Neuronal stem cell (in vitro differentiated cells): ENCODE results near the gene SLC22A23.

Experiments used
- DNase-seq: peaks from one replicate; pipeline ENCODE4 v3.0.0-alpha.2; 2013; ENCODE audit warnings: low spot score
- H2AFZ ChIP-seq: one replicate; pipeline ENCODE4 v1.6.1; 2013; ENCODE audit warnings: mild to moderate bottlenecking, low read length, inconsistent platforms
- H2AK5ac ChIP-seq: 2 replicates; pipeline ENCODE4 v1.6.1; 2013; ENCODE audit warnings: low read depth, mild to moderate bottlenecking, inconsistent platforms, low read length, moderate library complexity, mixed read lengths
- H2BK120ac ChIP-seq: 2 replicates; pipeline ENCODE4 v1.6.1; 2013; ENCODE audit warnings: low read depth, mild to moderate bottlenecking, inconsistent platforms, low read length, moderate library complexity, mixed read lengths
- H2BK12ac ChIP-seq: one replicate; pipeline ENCODE4 v1.6.1; 2013; ENCODE audit warnings: low read length, inconsistent platforms
- H2BK15ac ChIP-seq: 2 replicates; pipeline ENCODE4 v1.6.1; 2013; ENCODE audit warnings: mild to moderate bottlenecking, low read length, inconsistent platforms, mixed read lengths
- H2BK5ac ChIP-seq: one replicate; pipeline ENCODE4 v1.6.1; 2013; ENCODE audit warnings: inconsistent platforms, mild to moderate bottlenecking, low read length, moderate library complexity
- H3K14ac ChIP-seq: one replicate; pipeline ENCODE4 v1.6.1; 2013; ENCODE audit warnings: low read length, inconsistent platforms
- H3K18ac ChIP-seq: 2 replicates; pipeline ENCODE4 v1.6.1; 2013; ENCODE audit warnings: low read length, inconsistent platforms
- H3K23ac ChIP-seq: 2 replicates; pipeline ENCODE4 v1.6.1; 2013; ENCODE audit warnings: low read depth, mild to moderate bottlenecking, mixed read lengths, low read length, inconsistent platforms; ENCODE audit not compliant: poor library complexity
- H3K27ac ChIP-seq: replicated peaks from 3 replicates; pipeline ENCODE4 v1.5.1; 2013; ENCODE audit warnings: low read length, inconsistent platforms
- H3K27me3 ChIP-seq, 3 experiments: 2 replicates each; pipeline ENCODE4 v1.6.1; 2013; ENCODE audit warnings: low read length in 3 of 3, mild to moderate bottlenecking in 2 of 3, inconsistent platforms in 1 of 3, low read depth in 1 of 3, mixed read lengths in 1 of 3, moderate library complexity in 1 of 3; ENCODE audit not compliant: control insufficient read depth in 3 of 3, insufficient read depth in 3 of 3
- H3K36me3 ChIP-seq, 2 donors: replicated peaks in 1 of 2; 2 replicates each; pipeline ENCODE4 v1.6.1; 2013; ENCODE audit warnings: low read length in 2 of 2; ENCODE audit not compliant: control insufficient read depth in 2 of 2, insufficient read depth in 2 of 2
- H3K4ac ChIP-seq: 2 replicates; pipeline ENCODE4 v1.6.1; 2013; ENCODE audit warnings: inconsistent platforms, mild to moderate bottlenecking, low read length, moderate library complexity
- H3K4me1 ChIP-seq, 2 donors: 1 replicate in 1 of 2; 2 replicates in 1 of 2; pipeline ENCODE4 v1.6.1; 2013; ENCODE audit warnings: low read length in 2 of 2, low read depth in 1 of 2; ENCODE audit not compliant: control insufficient read depth in 2 of 2, insufficient read depth in 1 of 2
- H3K4me2 ChIP-seq: one replicate; pipeline ENCODE4 v1.6.1; 2013; ENCODE audit warnings: mild to moderate bottlenecking, low read length, inconsistent platforms; ENCODE audit not compliant: insufficient read depth, poor library complexity, severe bottlenecking
- H3K4me3 ChIP-seq, 2 donors: 2 replicates each; pipeline ENCODE4 v1.5.1; 2013; ENCODE audit warnings: low read length in 2 of 2, mild to moderate bottlenecking in 2 of 2, inconsistent platforms in 1 of 2, moderate library complexity in 1 of 2
- H3K79me1 ChIP-seq: one replicate; pipeline ENCODE4 v1.6.1; 2013; ENCODE audit warnings: low read depth, mild to moderate bottlenecking, inconsistent platforms, low read length, moderate library complexity
- H3K9ac ChIP-seq: one replicate; pipeline ENCODE4 v1.6.1; 2013; ENCODE audit warnings: mild to moderate bottlenecking, low read depth, low read length, inconsistent platforms; ENCODE audit not compliant: poor library complexity
- H3K9me3 ChIP-seq, 2 donors: replicated peaks in 1 of 2; 2 replicates each; pipeline versions ENCODE3 to v1.6.1; 2013; ENCODE audit warnings: low read length in 2 of 2, mild to moderate bottlenecking in 2 of 2, inconsistent platforms in 1 of 2, low read depth in 1 of 2, mixed read lengths in 1 of 2, moderate library complexity in 1 of 2; ENCODE audit not compliant: control insufficient read depth in 2 of 2, insufficient read depth in 1 of 2
- H4K8ac ChIP-seq: one replicate; pipeline ENCODE4 v1.6.1; 2013; ENCODE audit warnings: low read depth, mild to moderate bottlenecking, inconsistent platforms, low read length, moderate library complexity
- H4K91ac ChIP-seq: one replicate; pipeline ENCODE4 v1.6.1; 2013; ENCODE audit warnings: low read length, low read depth, mild to moderate bottlenecking, inconsistent platforms; ENCODE audit not compliant: poor library complexity
- WGBS, 2 donors: extraction: QIAGEN DNeasy Blood & Tissue Kit; methylation state at CpG; one replicate each; pipeline ENCODE4 v1.1.7; 2013; ENCODE audit warnings: missing lambda C conversion rate in 2 of 2, mixed read lengths in 1 of 2; ENCODE audit not compliant: insufficient read length in 2 of 2, insufficient replicate concordance in 1 of 2; ENCODE audit errors: extremely low coverage in 2 of 2; 5-methylcytosine and 5-hydroxymethylcytosine counted together

The SLC22A23 gene

DNA sequence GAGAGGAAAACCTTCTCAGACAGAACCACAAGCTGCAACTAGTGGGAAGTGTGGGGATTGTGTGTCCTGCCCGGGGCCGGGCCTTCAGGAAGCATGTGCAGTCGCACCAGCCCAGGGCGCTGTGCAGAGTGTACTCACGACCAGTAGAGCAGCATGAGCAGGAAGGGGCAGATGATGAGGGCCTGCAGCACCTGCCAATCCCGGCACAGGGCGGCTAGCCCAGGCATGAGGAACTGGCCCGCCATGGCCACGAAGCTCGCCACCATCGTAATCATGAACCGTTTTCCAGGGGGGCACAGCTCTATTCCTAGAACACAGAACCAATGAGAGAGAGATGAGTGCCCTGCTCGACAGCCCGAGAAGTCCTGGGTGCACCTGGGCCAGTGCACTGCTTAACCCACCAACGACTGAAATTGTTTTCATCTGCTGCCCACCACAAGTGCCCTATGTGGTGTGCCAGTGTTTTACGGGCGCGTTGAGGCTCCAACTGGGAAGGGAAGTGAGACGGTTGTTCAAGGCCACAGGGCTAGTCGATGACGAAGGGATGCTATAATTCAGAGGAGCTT, 133.1 kb downstream of the SLC22A23 start:
- WGBS, 2 donors: no CpG with 5 or more reads among the region's 21 CpGs
- no peak overlapping the region for H3K4ac ChIP-seq
- no peaks in the 10 kb centered on the region for H3K79me1 ChIP-seq
- H3K9ac ChIP-seq: no peak overlapping the region
- H4K91ac ChIP-seq: no peak overlapping the region
- no peak overlapping the region for H2BK12ac ChIP-seq
- no peak overlapping the region for H2AFZ ChIP-seq
- DNase-seq: no peak
- H3K36me3 ChIP-seq: no peaks in the 10 kb centered on the region
- peaks cover 7 to 22% of the 10 kb centered on the region in 2 donors for H3K4me1 ChIP-seq
- peak overlapping the region; percentile 11 for H3K18ac ChIP-seq
- H3K27ac ChIP-seq: no peak overlapping the region
- H3K14ac ChIP-seq: no peak overlapping the region
- no peak overlapping the region for H3K23ac ChIP-seq
- H2AK5ac ChIP-seq: peak overlapping the region; percentile 42
- H3K4me2 ChIP-seq: no peak overlapping the region
- H2BK5ac ChIP-seq: no peak overlapping the region
- H3K4me3 ChIP-seq: peak overlapping the region in 1 of 2 donors; percentile 30
- H3K9me3 ChIP-seq: no peaks in the 10 kb centered on the region
- peak overlapping the region; percentile 83 for H2BK120ac ChIP-seq
- H3K27me3 ChIP-seq: no peaks in the 10 kb centered on the region
- peak overlapping the region; percentile 20 for H2BK15ac ChIP-seq
- H4K8ac ChIP-seq: no peak overlapping the region

DNA sequence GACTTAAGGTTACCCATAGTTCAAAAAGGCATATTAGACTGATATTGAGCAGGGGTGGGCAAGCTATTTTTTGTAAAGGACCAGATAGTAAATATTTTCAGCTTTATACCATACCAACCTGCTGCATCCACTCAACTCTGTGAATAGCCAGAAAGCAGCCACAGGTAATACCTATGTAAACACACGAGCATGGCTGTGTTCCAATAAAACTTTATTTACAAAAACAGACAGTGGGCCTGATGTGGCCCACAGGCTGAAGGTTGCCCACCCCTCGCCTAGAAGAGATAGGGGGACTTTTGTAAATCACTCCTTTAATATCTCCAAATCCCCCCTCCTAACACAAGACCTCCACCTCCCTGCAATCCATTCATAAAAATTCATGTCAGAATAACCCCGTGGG, 133.7 kb downstream of the SLC22A23 start:
- Histone ChIP-seq H2BK12ac (no peak overlapping the region), H3K27ac (no peak overlapping the region), H3K4ac (no peak overlapping the region), H3K4me2 (no peak overlapping the region), H3K14ac (no peak overlapping the region), H3K4me3 (no peak overlapping the region), H3K9me3 (no peaks in the 10 kb centered on the region), H4K91ac (no peak overlapping the region), H2BK120ac (no peak overlapping the region), H2AK5ac (no peak overlapping the region), H3K9ac (no peak overlapping the region), H4K8ac (no peak overlapping the region), H3K79me1 (no peaks in the 10 kb centered on the region), H2AFZ (no peak overlapping the region), H3K4me1 (peaks cover 3 to 16% of the 10 kb centered on the region in 2 donors), H3K36me3 (no peaks in the 10 kb centered on the region), H2BK5ac (no peak overlapping the region), H3K18ac (no peak overlapping the region), H2BK15ac (no peak overlapping the region), H3K23ac (no peak overlapping the region), H3K27me3 (no peaks in the 10 kb centered on the region)
- DNase-seq: no peak
- no CpG with 5 or more reads among the region's 3 CpGs for WGBS, 2 donors

DNA sequence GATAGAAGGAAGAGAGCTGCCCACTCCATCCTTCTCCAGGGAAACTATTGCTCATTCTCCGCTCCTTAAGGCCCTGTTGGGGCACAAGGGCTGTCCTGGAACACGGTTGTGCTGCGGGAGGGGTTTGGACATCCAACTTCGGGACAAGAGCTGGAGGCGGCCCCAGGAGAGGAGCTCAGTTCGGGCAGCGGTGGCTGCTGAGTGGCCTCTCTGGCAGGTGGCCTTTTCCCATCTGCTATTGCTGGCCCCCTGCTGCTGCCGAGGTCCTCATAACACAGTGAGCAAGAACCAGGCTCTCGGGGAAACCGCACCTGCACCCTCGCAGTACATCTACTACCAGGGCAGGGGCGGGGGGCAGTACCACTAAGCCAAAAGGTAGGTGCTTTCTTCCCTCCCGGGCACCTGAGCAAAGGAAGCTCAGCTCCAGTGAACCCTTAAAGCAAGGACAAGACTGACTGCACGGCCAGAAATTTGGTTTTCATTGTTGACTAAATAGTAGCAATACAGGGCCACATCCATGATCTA, 134.4 kb downstream of the SLC22A23 start:
- DNase-seq: no peak

DNA sequence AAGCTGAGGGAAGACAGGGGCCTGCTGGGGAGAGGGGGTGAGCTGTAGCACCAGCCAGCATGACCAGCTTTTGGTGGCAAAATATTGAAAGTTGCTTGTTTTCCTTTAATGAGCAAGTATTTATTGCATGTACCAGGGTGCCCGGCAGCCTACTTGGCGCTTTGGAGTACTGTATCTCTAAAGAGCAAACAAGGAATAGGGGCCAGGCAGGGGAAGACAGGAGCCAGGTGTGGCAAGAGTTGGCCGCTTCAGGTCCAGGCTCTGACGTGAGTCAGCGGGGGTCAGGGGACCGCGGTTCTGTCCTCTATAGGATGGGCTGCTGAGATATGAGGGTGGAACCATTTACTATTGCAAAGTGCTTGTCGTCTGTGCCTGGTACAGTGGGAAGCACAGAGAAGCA, 135.0 kb downstream of the SLC22A23 start:
- no peak overlapping the region for H3K14ac ChIP-seq
- no peak overlapping the region for H2BK5ac ChIP-seq
- H3K9me3 ChIP-seq: no peaks in the 10 kb centered on the region
- no peak overlapping the region for H3K18ac ChIP-seq
- no peak overlapping the region for H2AFZ ChIP-seq
- no CpG with 5 or more reads among the region's 8 CpGs for WGBS, 2 donors
- no peak overlapping the region for H3K9ac ChIP-seq
- peaks cover 2 to 14% of the 10 kb centered on the region in 2 donors for H3K4me1 ChIP-seq
- H3K23ac ChIP-seq: no peak overlapping the region
- H3K4ac ChIP-seq: no peak overlapping the region
- H3K36me3 ChIP-seq: no peaks in the 10 kb centered on the region
- no peaks in the 10 kb centered on the region for H3K79me1 ChIP-seq
- H3K27ac ChIP-seq: no peak overlapping the region
- H2BK12ac ChIP-seq: no peak overlapping the region
- no peak overlapping the region for H3K4me3 ChIP-seq
- H4K91ac ChIP-seq: no peak overlapping the region
- H2BK15ac ChIP-seq: no peak overlapping the region
- H2AK5ac ChIP-seq: peak overlapping the region; percentile 10
- no peak for DNase-seq
- H3K4me2 ChIP-seq: no peak overlapping the region
- H3K27me3 ChIP-seq: no peaks in the 10 kb centered on the region
- no peak overlapping the region for H4K8ac ChIP-seq
- H2BK120ac ChIP-seq: no peak overlapping the region

More for the DNA sequence above, 134.4 kb downstream of the SLC22A23 start:
- H2BK15ac ChIP-seq: no peak overlapping the region
- H3K4me2 ChIP-seq: no peak overlapping the region
- H3K9me3 ChIP-seq: no peaks in the 10 kb centered on the region
- H4K91ac ChIP-seq: no peak overlapping the region
- H2AK5ac ChIP-seq: peak overlapping the region; percentile 10
- no peak overlapping the region for H2AFZ ChIP-seq
- no peak overlapping the region for H2BK120ac ChIP-seq
- H2BK5ac ChIP-seq: no peak overlapping the region
- no peak overlapping the region for H3K9ac ChIP-seq
- no CpG with 5 or more reads among the region's 14 CpGs for WGBS, 2 donors
- H3K23ac ChIP-seq: no peak overlapping the region
- H3K4me3 ChIP-seq: no peak overlapping the region
- H3K18ac ChIP-seq: peak overlapping the region; percentile 29
- H3K27ac ChIP-seq: no peak overlapping the region
- H3K4ac ChIP-seq: no peak overlapping the region
- H3K79me1 ChIP-seq: no peaks in the 10 kb centered on the region
- no peak overlapping the region for H3K14ac ChIP-seq
- H4K8ac ChIP-seq: no peak overlapping the region
- no peaks in the 10 kb centered on the region for H3K36me3 ChIP-seq
- H3K27me3 ChIP-seq: no peaks in the 10 kb centered on the region
- peaks cover 2 to 14% of the 10 kb centered on the region in 2 donors for H3K4me1 ChIP-seq
- H2BK12ac ChIP-seq: peak overlapping the region; percentile 80
